Hepatocyte (in vitro differentiated cells): ENCODE data around the gene RPP21. TPM values are rescaled to one million over a fixed set of nuclear protein-coding genes. Genes with fewer than 3 reads are reported as not detected.

Experiments
- DNase-seq: peaks from one replicate; pipeline ENCODE4 v3.0.0-alpha.2; 2016; ENCODE audit warnings: low spot score
- H2AFZ ChIP-seq: fragments of 200-600 bp; sonication (generic); 2 replicates; pipeline ENCODE4 v1.6.0; 2016; ENCODE audit warnings: antibody characterized with exemption, mild to moderate bottlenecking
- H3K27ac ChIP-seq: fragments of 200-600 bp; sonication (generic); 2 replicates; pipeline ENCODE4 v1.5.1; 2016; ENCODE audit warnings: mild to moderate bottlenecking
- H3K27me3 ChIP-seq: fragments of 200-600 bp; sonication (generic); 2 replicates; pipeline ENCODE4 v1.6.1; 2016
- H3K36me3 ChIP-seq: fragments of 200-600 bp; sonication (generic); replicated peaks from 2 replicates; pipeline ENCODE4 v1.5.1; 2016; ENCODE audit warnings: low read depth; ENCODE audit not compliant: insufficient read depth
- H3K4me1 ChIP-seq: fragments of 200-600 bp; sonication (generic); 2 replicates; pipeline ENCODE4 v1.5.1; 2016; ENCODE audit warnings: mild to moderate bottlenecking, moderate library complexity; ENCODE audit not compliant: insufficient read depth
- H3K4me2 ChIP-seq: fragments of 200-600 bp; sonication (generic); 2 replicates; pipeline ENCODE4 v1.6.0; 2016
- H3K4me3 ChIP-seq: fragments of 200-600 bp; sonication (generic); 2 replicates; pipeline ENCODE4 v1.5.1; 2016; ENCODE audit warnings: mild to moderate bottlenecking
- H3K79me2 ChIP-seq: fragments of 200-600 bp; sonication (generic); 2 replicates; pipeline ENCODE4 v1.6.0; 2017; ENCODE audit warnings: mild to moderate bottlenecking
- H3K9me2 ChIP-seq: fragments of 200-600 bp; sonication (generic); replicated peaks from 2 replicates; pipeline ENCODE4 v1.6.0; 2017; ENCODE audit warnings: mild to moderate bottlenecking; ENCODE audit not compliant: insufficient read depth
- H3K9me3 ChIP-seq: fragments of 200-600 bp; sonication (generic); 2 replicates; pipeline ENCODE4 v1.5.1; 2016; ENCODE audit warnings: low read depth, mild to moderate bottlenecking
- H4K20me1 ChIP-seq: fragments of 200-600 bp; sonication (generic); 2 replicates; pipeline ENCODE4 v1.6.0; 2016; ENCODE audit warnings: mild to moderate bottlenecking; ENCODE audit not compliant: insufficient read depth, poor library complexity, severe bottlenecking
- CTCF ChIP-seq: fragments of 200-600 bp; sonication (generic); IDR thresholded peaks from 2 replicates; pipeline ENCODE4 v1.5.1; 2016; ENCODE audit warnings: antibody characterized with exemption, mild to moderate bottlenecking; ENCODE audit not compliant: poor library complexity
- EZH2 ChIP-seq: fragments of 200-600 bp; sonication (generic); IDR thresholded peaks from 2 replicates; pipeline ENCODE4 v1.6.1; 2016; ENCODE audit warnings: antibody characterized with exemption, mild to moderate bottlenecking, borderline replicate concordance
- EZH2phosphoT487 ChIP-seq: fragments of 200-600 bp; sonication (generic); IDR thresholded peaks from one replicate; pipeline ENCODE4 v1.6.1; 2018; ENCODE audit warnings: antibody characterized with exemption, mild to moderate bottlenecking, low read depth, moderate library complexity; ENCODE audit not compliant: unreplicated experiment, severe bottlenecking
- WGBS: methylation state at CpG from one replicate; pipeline ENCODE4 v1.1.6; 2016; ENCODE audit warnings: low lambda C conversion rate; ENCODE audit errors: missing lambda C conversion rate; 5-methylcytosine and 5-hydroxymethylcytosine counted together
- polyA plus RNA-seq: library from polyadenylated mRNA; unstranded; fragments of >200 nt; fragmentation: Nextera tagmentation; extraction: Ambion mirVana; gene quantifications from 2 replicates; pipeline ENCODE4 v1.2.1, GENCODE V29; 2016
- total RNA-seq: library from RNA; depleted of rRNA; stranded (reverse); fragments of >200 nt; gene quantifications from 2 replicates; pipeline ENCODE4 v1.2.3, GENCODE V29; 2014

RPP21 gene
- total and polyA plus RNA-seq, 2 experiments from 2014 or later, result 40.8 to 87.2 TPM

GRCh38 chr6:30341728-30342127, 3.2 kb upstream of the RPP21 start:
- 97% methylated on average over 16 of the region's 16 CpGs for WGBS
- Histone ChIP-seq H2AFZ (no peak overlapping the region), H3K4me1 (peaks cover 5% of the 10 kb centered on the region), H3K9me2 (no peaks in the 10 kb centered on the region), H3K79me2 (peaks cover 7% of the 10 kb centered on the region), H3K4me3 (no peak overlapping the region), H4K20me1 (no peaks in the 10 kb centered on the region), H3K27me3 (no peaks in the 10 kb centered on the region), H3K4me2 (no peak overlapping the region), H3K9me3 (no peaks in the 10 kb centered on the region), H3K27ac (no peak overlapping the region), H3K36me3 (no peaks in the 10 kb centered on the region)
- no peak for TF ChIP-seq CTCF
- TF ChIP-seq EZH2, result no peak
- no peak for TF ChIP-seq EZH2phosphoT487
- DNase-seq, result no peak

GRCh38 chr6:30344191-30344867, 627 bp upstream of the RPP21 start:
- no peaks in the 10 kb centered on the region for H3K9me3 ChIP-seq
- H3K4me1 ChIP-seq, result peaks cover 5% of the 10 kb centered on the region
- DNase-seq, result no peak
- peaks cover 7% of the 10 kb centered on the region for H3K79me2 ChIP-seq
- H3K4me2 ChIP-seq, result peak overlapping the region; percentile 72
- no peak for TF ChIP-seq CTCF
- TF ChIP-seq EZH2, result no peak
- TF ChIP-seq EZH2phosphoT487, result no peak
- no peaks in the 10 kb centered on the region for H3K36me3 ChIP-seq
- no peaks in the 10 kb centered on the region for H4K20me1 ChIP-seq
- no peak overlapping the region for H3K27ac ChIP-seq
- 71% methylated on average over 4 of the region's 4 CpGs for WGBS
- H3K4me3 ChIP-seq, result no peak overlapping the region
- H3K9me2 ChIP-seq, result no peaks in the 10 kb centered on the region
- H3K27me3 ChIP-seq, result no peaks in the 10 kb centered on the region
- peak overlapping the region; percentile 69 for H2AFZ ChIP-seq

GRCh38 chr6:30345852-30346251, 896 bp downstream of the RPP21 start:
- TF ChIP-seq EZH2 (no peak), CTCF (no peak), EZH2phosphoT487 (no peak)
- no peaks in the 10 kb centered on the region for H4K20me1 ChIP-seq
- H3K4me2 ChIP-seq, result peak overlapping the region; percentile 72
- H3K4me3 ChIP-seq, result peak overlapping the region; percentile 80
- peaks cover 5% of the 10 kb centered on the region for H3K4me1 ChIP-seq
- H3K9me2 ChIP-seq, result no peaks in the 10 kb centered on the region
- peak overlapping the region; percentile 88 for H2AFZ ChIP-seq
- WGBS, result 76% methylated on average over 4 of the region's 4 CpGs
- no peaks in the 10 kb centered on the region for H3K9me3 ChIP-seq
- peaks cover 7% of the 10 kb centered on the region for H3K79me2 ChIP-seq
- H3K27ac ChIP-seq, result peak overlapping the region; percentile 97
- H3K27me3 ChIP-seq, result no peaks in the 10 kb centered on the region
- H3K36me3 ChIP-seq, result no peaks in the 10 kb centered on the region
- DNase-seq, result no peak
